WTC11 (cell line): ENCODE measurements around the gene CNP. TPM values are rescaled to one million over a fixed set of nuclear protein-coding genes. Genes with fewer than 3 reads are reported as not detected.
"Not testable (repeated sequence)": the region's sequence is repeated elsewhere in the genome, so short reads cannot be mapped to it uniquely, and the experiment has no call there.

Experiments
- ATAC-seq: fragments of 200-7000 bp; cut with Tn5 transposase; 2 replicates; pipeline ENCODE4 v1.10.0; 2021; ENCODE audit warnings: mild to moderate bottlenecking, moderate library complexity
- CTCF ChIA-PET: fragments of 300-600 bp; sonication (Branson Sonifier 250); formaldehyde crosslinking; loops from one replicate; lab custom pipeline; 2021; ENCODE audit warnings: antibody characterized with exemption; lab: Charles Lee
- POLR2A ChIA-PET: fragments of 350-600 bp; sonication (Branson Sonifier 250); formaldehyde crosslinking; loops from one replicate; lab custom pipeline; 2021; ENCODE audit warnings: antibody characterized with exemption; lab: Charles Lee
- DNase-seq: peaks from one replicate; pipeline ENCODE4 v3.0.0; 2021; ENCODE audit warnings: low spot score
- H3K27ac Mint-ChIP-seq: 2 replicates; pipeline ENCODE4 v1.8.0; 2021; ENCODE audit warnings: mixed read lengths
- H3K27me3 Mint-ChIP-seq: 2 replicates; pipeline ENCODE4 v1.8.0; 2021; ENCODE audit warnings: low read depth, mild to moderate bottlenecking, moderate library complexity, mixed read lengths
- H3K36me3 Mint-ChIP-seq: 2 replicates; pipeline ENCODE4 v1.8.0; 2021; ENCODE audit warnings: mixed read lengths
- H3K4me1 Mint-ChIP-seq: 2 replicates; pipeline ENCODE4 v1.8.0; 2022; ENCODE audit warnings: mixed read lengths
- H3K4me3 Mint-ChIP-seq: 2 replicates; pipeline ENCODE4 v1.8.0; 2021; ENCODE audit warnings: mild to moderate bottlenecking, moderate library complexity, mixed read lengths
- H3K9me3 Mint-ChIP-seq: 2 replicates; pipeline ENCODE4 v1.8.0; 2021; ENCODE audit warnings: mixed read lengths
- CREB1 ChIP-seq: sonication (generic); formaldehyde crosslinking; IDR thresholded peaks from 2 replicates; pipeline ENCODE4 v1.8.0; 2023; ENCODE audit warnings: mild to moderate bottlenecking, missing genetic modification reagents
- CREM ChIP-seq: sonication (generic); formaldehyde crosslinking; IDR thresholded peaks from 2 replicates; pipeline ENCODE4 v1.8.1; 2022; ENCODE audit warnings: mild to moderate bottlenecking, missing genetic modification reagents, moderate library complexity
- ELF4 ChIP-seq: sonication (generic); formaldehyde crosslinking; IDR thresholded peaks from 2 replicates; pipeline ENCODE4 v1.8.1; 2022; ENCODE audit warnings: low read depth, mild to moderate bottlenecking, moderate library complexity, missing genetic modification reagents
- ERG ChIP-seq: fragments of 250-450 bp; sonication (Bioruptor Pico); IDR thresholded peaks from 2 replicates; pipeline ENCODE4 v1.8.0; 2021; ENCODE audit warnings: mild to moderate bottlenecking
- GABPB1 ChIP-seq: sonication (generic); formaldehyde crosslinking; IDR thresholded peaks from 2 replicates; pipeline ENCODE4 v1.8.1; 2023; ENCODE audit warnings: mild to moderate bottlenecking, missing genetic modification reagents
- GTF2I ChIP-seq: fragments of 250-450 bp; sonication (Bioruptor Pico); conservative IDR thresholded peaks from 2 replicates; pipeline ENCODE4 v1.4.0; 2021; ENCODE audit warnings: mild to moderate bottlenecking
- NFE2L1 ChIP-seq: sonication (generic); formaldehyde crosslinking; IDR thresholded peaks from 2 replicates; pipeline ENCODE4 v1.8.1; 2023; ENCODE audit warnings: missing genetic modification reagents
- NR3C1 ChIP-seq: sonication (generic); formaldehyde crosslinking; conservative IDR thresholded peaks from 2 replicates; pipeline ENCODE4 v1.8.1; 2023; ENCODE audit warnings: low read depth, mild to moderate bottlenecking, missing genetic modification reagents
- SP1 ChIP-seq: sonication (generic); formaldehyde crosslinking; conservative IDR thresholded peaks from 2 replicates; pipeline ENCODE4 v1.8.1; 2022; ENCODE audit warnings: missing genetic modification reagents
- TCF7 ChIP-seq: sonication (generic); formaldehyde crosslinking; IDR thresholded peaks from 2 replicates; pipeline ENCODE4 v1.8.0; 2022; ENCODE audit warnings: mild to moderate bottlenecking, low read depth, missing genetic modification reagents, moderate library complexity
- ZNF219 ChIP-seq: sonication (generic); formaldehyde crosslinking; IDR thresholded peaks from 2 replicates; pipeline ENCODE4 v1.8.0; 2023; ENCODE audit warnings: missing genetic modification reagents, mild to moderate bottlenecking, borderline replicate concordance
- total RNA-seq: library from RNA; stranded (reverse); gene quantifications from 3 replicates; pipeline ENCODE4 v1.2.3, GENCODE V29; 2021
- TF ChIP-seq, protein P1 (sequence below): sonication (generic); formaldehyde crosslinking; IDR thresholded peaks from 2 replicates; pipeline ENCODE4 v1.8.1; 2022; ENCODE audit warnings: low read depth, mild to moderate bottlenecking, moderate library complexity, missing genetic modification reagents, borderline replicate concordance
- TF ChIP-seq, protein P2 (sequence below): sonication (generic); formaldehyde crosslinking; conservative IDR thresholded peaks from 2 replicates; pipeline ENCODE4 v1.8.1; 2023; ENCODE audit warnings: mild to moderate bottlenecking, low read depth, missing genetic modification reagents, moderate library complexity

Gene CNP
- total RNA-seq, 1 experiment from 2014 or later: 52.5 TPM

GRCh38 chr17:41930009-41930832 lies 36.4 kb upstream of the CNP start, which contains the start of gene ODAD4 (continued):
- TF ChIP-seq ERG (CRISPR knock-in tag) (0 out of 2 replicates have a peak, but pooled peaks have one; percentile 12), ZNF219 (CRISPR knock-in tag) (no peak), NR3C1 (CRISPR knock-in tag) (no peak), CREB1 (CRISPR knock-in tag) (no peak), SP1 (peak; percentile 59), ELF4 (CRISPR knock-in tag) (no peak), CREM (CRISPR knock-in tag) (0 out of 2 replicates have a peak, but pooled peaks have one; percentile 44), TCF7 (CRISPR knock-in tag) (no peak), GTF2I (CRISPR knock-in tag) (peak; percentile 94), NFE2L1 (CRISPR knock-in tag) (peak; percentile 82; the same call in 1 of the 2 replicates)
- TF ChIP-seq, protein P1, sequence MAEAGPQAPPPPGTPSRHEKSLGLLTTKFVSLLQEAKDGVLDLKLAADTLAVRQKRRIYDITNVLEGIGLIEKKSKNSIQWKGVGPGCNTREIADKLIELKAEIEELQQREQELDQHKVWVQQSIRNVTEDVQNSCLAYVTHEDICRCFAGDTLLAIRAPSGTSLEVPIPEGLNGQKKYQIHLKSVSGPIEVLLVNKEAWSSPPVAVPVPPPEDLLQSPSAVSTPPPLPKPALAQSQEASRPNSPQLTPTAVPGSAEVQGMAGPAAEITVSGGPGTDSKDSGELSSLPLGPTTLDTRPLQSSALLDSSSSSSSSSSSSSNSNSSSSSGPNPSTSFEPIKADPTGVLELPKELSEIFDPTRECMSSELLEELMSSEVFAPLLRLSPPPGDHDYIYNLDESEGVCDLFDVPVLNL (CRISPR knock-in tag): no peak
- TF ChIP-seq, protein P2, sequence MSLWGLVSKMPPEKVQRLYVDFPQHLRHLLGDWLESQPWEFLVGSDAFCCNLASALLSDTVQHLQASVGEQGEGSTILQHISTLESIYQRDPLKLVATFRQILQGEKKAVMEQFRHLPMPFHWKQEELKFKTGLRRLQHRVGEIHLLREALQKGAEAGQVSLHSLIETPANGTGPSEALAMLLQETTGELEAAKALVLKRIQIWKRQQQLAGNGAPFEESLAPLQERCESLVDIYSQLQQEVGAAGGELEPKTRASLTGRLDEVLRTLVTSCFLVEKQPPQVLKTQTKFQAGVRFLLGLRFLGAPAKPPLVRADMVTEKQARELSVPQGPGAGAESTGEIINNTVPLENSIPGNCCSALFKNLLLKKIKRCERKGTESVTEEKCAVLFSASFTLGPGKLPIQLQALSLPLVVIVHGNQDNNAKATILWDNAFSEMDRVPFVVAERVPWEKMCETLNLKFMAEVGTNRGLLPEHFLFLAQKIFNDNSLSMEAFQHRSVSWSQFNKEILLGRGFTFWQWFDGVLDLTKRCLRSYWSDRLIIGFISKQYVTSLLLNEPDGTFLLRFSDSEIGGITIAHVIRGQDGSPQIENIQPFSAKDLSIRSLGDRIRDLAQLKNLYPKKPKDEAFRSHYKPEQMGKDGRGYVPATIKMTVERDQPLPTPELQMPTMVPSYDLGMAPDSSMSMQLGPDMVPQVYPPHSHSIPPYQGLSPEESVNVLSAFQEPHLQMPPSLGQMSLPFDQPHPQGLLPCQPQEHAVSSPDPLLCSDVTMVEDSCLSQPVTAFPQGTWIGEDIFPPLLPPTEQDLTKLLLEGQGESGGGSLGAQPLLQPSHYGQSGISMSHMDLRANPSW: no peak

GRCh38 chr17:41930833-41931156 lies 35.8 kb upstream of the CNP start:
- H3K4me3 Mint-ChIP-seq: peak overlapping the region; percentile 96
- ATAC-seq, DNase-seq, H3K9me3 Mint-ChIP-seq, H3K27me3 Mint-ChIP-seq, H3K36me3 Mint-ChIP-seq: not testable (repeated sequence)
- ChIA-PET CTCF (interaction anchor here (0.6 to 5.2 kb wide), 26 partner anchors 8 to 733 kb away, joined by 3 to 56 read pairs (median 3); partner anchors contain the start of genes ACLY, CNP, DNAJC7 and EIF1), POLR2A (interaction anchor here (0.6 to 2.5 kb wide), 12 partner anchors 12 to 740 kb away, joined by 3 to 13 read pairs (median 5); partner anchors contain the start of genes ACLY, CNP, DNAJC7 and JUP)
- peaks cover 14% of the 10 kb centered on the region for H3K4me1 Mint-ChIP-seq
- H3K27ac Mint-ChIP-seq: peak overlapping the region; percentile 99; the same call in 1 of the 2 replicates

DNA sequence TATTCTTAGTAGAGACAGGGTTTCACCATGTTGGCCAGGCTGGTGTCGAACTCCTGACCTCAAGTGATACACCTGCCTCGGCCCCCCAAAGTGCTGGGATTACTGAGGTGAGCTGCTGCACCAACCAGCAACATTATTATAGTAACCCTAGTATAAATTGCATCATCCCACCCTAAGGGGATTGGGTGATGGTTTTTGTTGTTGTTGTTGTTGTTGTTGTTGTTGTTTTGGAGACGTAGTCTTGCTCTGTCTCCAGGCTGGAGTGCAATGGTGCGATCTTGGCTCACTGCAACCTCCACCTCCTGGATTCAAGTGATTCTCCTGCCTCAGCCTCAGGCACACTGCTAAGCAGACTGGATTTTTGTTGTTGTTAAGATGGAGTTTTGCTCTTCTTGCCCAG lies 34.9 kb upstream of the CNP start:
- not testable (repeated sequence) for ATAC-seq
- peak; percentile 57; the same call in 1 of the 2 replicates for TF ChIP-seq GABPB1
- TF ChIP-seq, all 79 proteins: peak for 1; not testable (repeated sequence) for 78
- POLR2A ChIA-PET: interaction anchor here (2.5 kb wide), 1 partner anchor 13 kb away, joined by 13 read pairs; the partner anchor contains the start of gene ACLY
- DNase-seq, H3K27me3 Mint-ChIP-seq, H3K27ac Mint-ChIP-seq, H3K9me3 Mint-ChIP-seq, H3K36me3 Mint-ChIP-seq: not testable (repeated sequence)
- Mint-ChIP-seq H3K4me3 (peak overlapping the region; percentile 96; the same call in 1 of the 2 replicates), H3K4me1 (peaks cover 14% of the 10 kb centered on the region)
- CTCF ChIA-PET: interaction anchor here (1.7 kb wide), 1 partner anchor 131 kb away, joined by 3 read pairs; no protein-coding TSS in a partner anchor
